Superior temporal gyrus (tissue), 1 donor: ENCODE measurements around the gene DMXL2.
"Not testable (repeated sequence)": the region's sequence is repeated elsewhere in the genome, so short reads cannot be mapped to it uniquely, and the experiment has no call there.

ENCODE experiments used
- DNase-seq: peaks from one replicate; pipeline ENCODE4 v3.0.0-alpha.2; 2016; ENCODE audit errors: extremely low spot score

DMXL2 gene, protein sequence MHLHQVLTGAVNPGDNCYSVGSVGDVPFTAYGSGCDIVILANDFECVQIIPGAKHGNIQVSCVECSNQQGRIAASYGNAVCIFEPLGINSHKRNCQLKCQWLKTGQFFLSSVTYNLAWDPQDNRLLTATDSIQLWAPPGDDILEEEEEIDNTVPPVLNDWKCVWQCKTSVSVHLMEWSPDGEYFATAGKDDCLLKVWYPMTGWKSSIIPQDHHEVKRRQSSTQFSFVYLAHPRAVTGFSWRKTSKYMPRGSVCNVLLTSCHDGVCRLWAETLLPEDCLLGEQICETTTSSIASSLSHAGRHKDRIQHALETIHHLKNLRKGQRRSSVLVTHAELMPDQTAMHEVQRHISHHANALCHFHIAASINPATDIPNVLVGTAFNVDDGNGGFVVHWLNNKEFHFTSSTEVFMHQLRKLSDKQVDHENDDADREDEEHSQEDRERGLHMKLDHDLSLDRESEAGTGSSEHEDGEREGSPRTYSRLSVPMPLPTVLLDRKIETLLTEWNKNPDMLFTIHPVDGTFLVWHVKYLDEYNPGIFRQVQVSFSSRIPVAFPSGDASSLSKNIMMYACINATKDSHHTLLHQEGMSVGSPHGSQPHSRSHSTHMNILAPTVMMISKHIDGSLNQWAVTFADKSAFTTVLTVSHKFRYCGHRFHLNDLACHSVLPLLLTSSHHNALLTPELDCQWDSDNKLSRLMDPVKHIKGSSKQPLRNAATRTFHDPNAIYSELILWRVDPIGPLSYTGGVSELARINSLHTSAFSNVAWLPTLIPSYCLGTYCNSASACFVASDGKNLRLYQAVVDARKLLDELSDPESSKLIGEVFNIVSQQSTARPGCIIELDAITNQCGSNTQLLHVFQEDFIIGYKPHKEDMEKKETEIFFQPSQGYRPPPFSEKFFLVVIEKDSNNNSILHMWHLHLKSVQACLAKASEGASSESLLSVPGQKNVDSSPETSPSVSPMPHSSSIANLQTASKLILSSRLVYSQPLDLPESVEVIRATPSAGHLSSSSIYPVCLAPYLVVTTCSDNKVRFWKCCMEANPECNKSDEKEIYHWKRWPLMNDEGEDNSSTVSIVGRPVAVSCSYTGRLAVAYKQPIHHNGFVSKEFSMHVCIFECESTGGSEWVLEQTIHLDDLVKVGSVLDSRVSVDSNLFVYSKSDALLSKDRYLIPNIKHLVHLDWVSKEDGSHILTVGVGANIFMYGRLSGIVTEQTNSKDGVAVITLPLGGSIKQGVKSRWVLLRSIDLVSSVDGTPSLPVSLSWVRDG (N-terminal part only)

DNA sequence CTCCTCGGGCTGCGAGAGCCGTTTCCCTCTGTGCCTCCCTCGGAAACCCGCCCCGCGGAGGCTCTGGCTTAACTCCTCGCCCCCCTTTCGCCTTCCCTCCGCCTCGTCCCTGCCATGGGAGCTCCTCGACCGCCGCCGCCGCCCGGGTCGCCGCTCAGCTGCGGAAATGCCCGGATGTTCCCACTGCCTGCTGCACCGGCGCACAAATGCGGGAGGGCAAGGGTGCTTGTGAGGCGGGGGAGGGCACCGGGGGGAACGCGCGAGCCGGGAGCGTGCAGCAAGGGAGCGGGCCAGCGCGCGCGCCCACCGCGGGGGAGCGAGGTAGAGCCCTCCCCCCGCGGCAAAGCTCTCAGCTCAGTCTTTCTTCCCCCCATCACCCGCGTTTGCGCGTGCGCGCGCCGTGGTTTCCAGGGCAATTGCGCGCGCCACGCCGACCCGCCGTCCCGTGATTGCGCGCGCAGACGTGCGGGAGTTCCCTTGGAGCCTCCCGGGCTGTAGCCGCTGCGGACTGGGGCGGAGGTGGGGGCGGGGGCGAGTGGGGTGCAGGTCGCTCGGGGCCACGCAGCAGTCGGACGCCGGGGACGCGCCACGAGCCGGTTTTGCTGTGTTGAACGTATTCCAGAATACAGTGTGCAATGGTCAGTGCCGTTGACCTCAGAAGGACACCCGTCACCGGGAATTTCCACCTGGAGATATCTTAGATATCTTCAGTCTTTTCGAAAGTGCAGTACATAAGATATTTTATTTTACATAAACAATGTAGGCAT lies at the start of gene DMXL2:
DMXL2 (minus strand) TSS at position 168 of the 767 bp plus-strand sequence. CDS start 226 bp downstream, outside the sequence.
- peak; percentile 83 for DNase-seq

GRCh38 chr15:51672155-51672687 lies 49.6 kb upstream of the DMXL2 start:
- DNase-seq: no peak

- no peak for DNase-seq
These were observed 46.8 kb upstream of the DMXL2 start for GRCh38 chr15:51669381-51669780.

DNA sequence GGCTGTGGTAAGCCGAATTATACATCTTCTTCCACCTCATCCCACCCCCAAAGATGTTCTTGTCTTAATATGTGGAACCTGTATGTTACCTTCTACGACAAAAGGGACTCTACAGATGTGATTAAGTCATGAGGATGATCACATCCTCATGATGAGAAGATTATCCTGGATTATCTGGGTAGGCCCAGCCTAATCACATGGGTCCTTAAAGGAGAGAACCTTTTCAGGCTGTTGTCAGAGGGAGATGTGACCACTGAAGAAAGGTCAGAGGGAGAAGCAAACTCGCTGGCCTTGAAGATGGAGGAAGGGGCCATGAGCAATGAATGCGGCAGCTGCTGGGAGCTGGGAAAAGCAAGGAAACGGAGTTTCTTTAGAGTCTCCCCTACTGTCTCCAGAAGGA lies 45.9 kb upstream of the DMXL2 start:
- DNase-seq: no peak

DNA sequence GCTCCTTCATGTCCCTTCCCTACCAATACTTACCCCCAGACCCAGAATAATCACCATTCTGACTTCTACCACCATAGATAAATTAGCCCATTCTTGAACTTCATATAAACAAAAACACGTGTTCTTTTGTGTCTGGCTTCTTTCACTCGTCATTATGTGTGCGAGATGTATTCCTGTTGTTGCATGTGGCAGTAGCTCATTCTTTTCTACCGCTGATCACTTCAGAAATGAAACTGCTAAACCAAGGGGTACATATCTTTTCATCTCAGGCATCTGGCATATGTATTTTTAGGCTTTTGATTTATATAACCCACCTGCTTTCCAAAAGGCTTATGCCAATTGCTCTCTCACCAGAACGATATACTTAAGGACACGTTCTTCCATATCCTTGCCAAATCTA lies 44.9 kb upstream of the DMXL2 start:
- DNase-seq: no peak

DNA sequence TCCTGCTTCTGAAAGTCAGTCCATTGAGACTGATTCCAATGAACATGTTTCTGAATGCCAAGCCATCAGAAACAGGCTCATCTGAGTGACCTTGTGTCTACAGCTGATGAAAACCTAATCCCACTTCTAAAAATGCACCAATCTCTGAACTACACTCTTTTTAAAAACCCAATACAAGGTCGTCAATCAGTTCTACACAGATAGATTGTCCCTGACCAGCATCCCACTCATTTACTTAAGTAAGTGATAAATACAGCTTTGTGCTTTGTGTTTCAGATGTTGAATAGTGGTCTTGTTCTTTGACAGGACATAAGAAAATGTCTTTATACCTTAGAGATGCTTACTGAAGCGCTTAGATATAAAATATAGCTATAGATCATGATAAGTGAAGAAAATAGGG lies 38.5 kb upstream of the DMXL2 start:
- no peak for DNase-seq

DNA sequence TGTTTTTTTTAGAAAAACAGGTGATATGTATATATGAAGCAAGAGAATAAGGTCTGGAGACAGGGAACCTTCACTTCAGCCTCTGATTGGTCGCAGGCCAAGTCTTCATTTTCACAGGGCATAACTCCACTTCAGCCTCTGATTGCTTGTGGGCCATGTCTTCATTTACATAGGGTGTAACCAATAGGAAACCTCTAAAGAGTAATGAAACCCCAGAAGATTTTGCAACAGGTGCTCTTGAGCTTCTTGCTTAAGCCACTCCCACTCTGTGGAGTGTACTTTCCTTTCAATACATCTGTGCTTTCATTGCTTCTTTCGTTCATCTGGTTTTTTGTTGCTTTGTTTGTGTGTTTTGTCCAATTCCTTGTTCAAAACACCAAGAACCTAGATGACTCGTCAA lies 36.1 kb upstream of the DMXL2 start:
- DNase-seq: no peak

GRCh38 chr15:51655401-51656057 lies 33.0 kb upstream of the DMXL2 start:
- not testable (repeated sequence) for DNase-seq

- no peak for DNase-seq
These were observed 29.6 kb upstream of the DMXL2 start for GRCh38 chr15:51652084-51652668.

DNA sequence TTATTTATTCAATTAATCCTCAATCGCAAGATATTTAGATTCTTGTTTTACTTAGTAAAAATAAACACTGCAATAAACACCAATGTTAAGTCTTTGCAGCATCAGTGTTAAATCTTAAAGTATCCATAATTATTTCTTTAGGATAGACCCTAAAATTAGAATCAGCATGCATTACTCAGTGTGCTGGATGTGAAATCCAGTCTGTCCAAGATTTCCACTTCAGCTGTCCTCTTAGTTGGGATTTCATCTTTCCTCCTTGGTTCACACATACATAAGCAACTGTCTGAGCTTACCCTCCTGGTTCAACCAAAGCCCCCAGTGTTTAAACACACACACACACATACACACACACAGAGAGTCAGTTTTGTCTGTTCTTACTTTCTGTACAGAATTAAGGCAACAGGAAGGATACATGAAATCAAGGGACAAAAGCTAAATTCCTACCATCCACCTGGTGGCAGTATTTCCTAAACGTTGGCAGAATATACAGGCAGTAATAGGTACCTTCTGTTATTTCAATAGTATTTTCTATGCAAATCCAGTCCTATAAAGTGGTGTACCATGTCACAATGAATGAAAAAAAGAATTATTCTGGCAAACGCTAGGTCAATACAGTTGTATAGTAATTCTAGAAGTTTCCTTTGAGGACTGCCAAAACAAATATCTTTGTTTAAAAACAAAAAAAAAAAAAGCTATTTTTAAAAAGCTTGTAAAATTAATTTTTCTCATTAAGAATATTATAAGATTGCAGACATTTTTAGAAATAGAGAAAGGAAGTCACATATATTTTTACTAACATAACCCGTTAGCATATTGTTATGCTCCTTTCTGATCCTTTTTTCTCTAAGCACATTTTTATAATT lies 27.3 kb upstream of the DMXL2 start:
- DNase-seq: peak; percentile 94

GRCh38 chr15:51648643-51649042 lies 26.1 kb upstream of the DMXL2 start:
- not testable (repeated sequence) for DNase-seq

- DNase-seq: not testable (repeated sequence)
These were observed 25.5 kb upstream of the DMXL2 start for GRCh38 chr15:51648101-51648500.

GRCh38 chr15:51647128-51647562 lies 24.6 kb upstream of the DMXL2 start:
- no peak for DNase-seq

GRCh38 chr15:51642696-51643095 lies 20.1 kb upstream of the DMXL2 start:
- no peak for DNase-seq

GRCh38 chr15:51641490-51642130 lies 19.0 kb upstream of the DMXL2 start:
- no peak for DNase-seq

DNA sequence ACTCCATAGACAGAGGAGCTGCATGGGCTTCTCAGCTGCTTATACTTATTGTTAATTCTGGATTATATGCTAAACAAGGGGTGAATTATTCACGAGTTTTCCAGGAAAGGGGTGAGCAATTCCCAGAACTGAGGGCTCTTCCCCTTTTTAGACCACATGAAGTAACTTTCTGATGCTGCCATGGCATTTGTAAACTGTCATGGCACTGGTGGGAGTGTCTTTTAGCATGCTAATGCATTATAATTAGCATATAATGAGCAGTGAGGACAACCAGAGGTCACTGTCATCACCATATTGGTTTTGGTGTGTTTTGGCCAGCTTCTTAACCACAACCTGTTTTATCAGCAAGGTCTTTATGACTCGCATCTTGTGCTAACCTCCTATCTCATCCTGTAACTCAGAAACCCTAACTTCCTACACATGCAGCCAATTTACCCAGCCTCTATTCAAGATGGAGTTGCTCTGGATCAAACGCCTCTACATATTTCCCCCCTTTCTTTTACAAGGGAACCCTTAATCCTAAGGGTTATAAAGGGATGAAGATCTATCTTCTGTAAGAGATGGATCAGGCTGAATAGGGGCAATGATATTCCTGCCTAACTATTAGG lies 12.1 kb upstream of the DMXL2 start:
- no peak for DNase-seq

- no peak for DNase-seq
These were observed 7.0 kb upstream of the DMXL2 start for GRCh38 chr15:51629612-51630011.

DNA sequence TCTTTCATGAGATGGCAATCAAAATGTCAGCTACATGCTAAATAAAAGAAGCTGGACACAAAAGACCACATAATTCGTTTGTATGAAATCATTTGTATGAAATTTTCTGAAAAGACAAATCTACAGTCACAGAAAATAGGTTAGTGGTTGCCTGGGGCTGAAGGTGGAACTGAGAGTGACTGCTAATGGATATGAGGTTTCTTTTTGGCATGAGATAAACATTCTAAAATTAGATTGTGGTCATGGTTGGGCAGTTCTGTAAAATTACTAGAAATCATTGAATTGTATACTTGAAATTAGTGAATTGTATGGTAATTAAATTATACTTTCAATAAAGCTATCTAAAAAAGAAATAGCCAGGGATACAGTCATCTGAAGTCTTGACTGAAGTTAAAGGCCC lies 2.7 kb upstream of the DMXL2 start:
- no peak for DNase-seq
